Osteocyte (in vitro differentiated cells): Measurements from ENCODE around the gene SMAD3. TPM values are rescaled to one million over a fixed set of nuclear protein-coding genes. Genes with fewer than 3 reads are reported as not detected.
A peak's percentile ranks its signal among the peaks of the same experiment; 100 is the strongest.

Experiments used
- DNase-seq: peaks from one replicate; pipeline ENCODE4 v3.0.0; 2021; ENCODE audit warnings: mixed read lengths; ENCODE audit not compliant: unreplicated experiment; ENCODE audit errors: extremely low spot score
- H3K27ac Mint-ChIP-seq: one replicate; pipeline ENCODE4 v1.8.0; 2021; ENCODE audit warnings: mild to moderate bottlenecking, mixed read lengths; ENCODE audit not compliant: unreplicated experiment
- H3K27me3 Mint-ChIP-seq: one replicate; pipeline ENCODE4 v1.8.0; 2021; ENCODE audit warnings: mixed read lengths; ENCODE audit not compliant: unreplicated experiment
- H3K36me3 Mint-ChIP-seq: one replicate; pipeline ENCODE4 v1.8.0; 2021; ENCODE audit warnings: mixed read lengths; ENCODE audit not compliant: unreplicated experiment
- H3K4me1 Mint-ChIP-seq: one replicate; pipeline ENCODE4 v1.8.0; 2021; ENCODE audit warnings: mixed read lengths; ENCODE audit not compliant: unreplicated experiment
- H3K4me3 Mint-ChIP-seq: one replicate; pipeline ENCODE4 v1.8.0; 2021; ENCODE audit warnings: mild to moderate bottlenecking, moderate library complexity, mixed read lengths; ENCODE audit not compliant: unreplicated experiment
- H3K9me3 Mint-ChIP-seq: one replicate; pipeline ENCODE4 v1.8.0; 2021; ENCODE audit warnings: mixed read lengths; ENCODE audit not compliant: unreplicated experiment
- CTCF ChIP-seq: fragments of 200-600 bp; sonication (generic); IDR thresholded peaks from 2 replicates; pipeline ENCODE4 v1.5.0; 2021; ENCODE audit warnings: antibody characterized with exemption, mild to moderate bottlenecking, moderate library complexity
- total RNA-seq: library from RNA; stranded (reverse); gene quantifications from 2 replicates; pipeline ENCODE4 v1.2.1, GENCODE V29; 2021

Gene SMAD3
- total RNA-seq, 1 donor from 2014 or later, result 39.7 TPM

GRCh38 chr15:67228286-67228685 lies 162.9 kb downstream of the SMAD3 start:
- TF ChIP-seq CTCF, result no peak
- H3K27ac Mint-ChIP-seq, result no peak overlapping the region
- no peaks in the 10 kb centered on the region for H3K4me1 Mint-ChIP-seq
- no peaks in the 10 kb centered on the region for H3K27me3 Mint-ChIP-seq
- no peaks in the 10 kb centered on the region for H3K9me3 Mint-ChIP-seq
- H3K4me3 Mint-ChIP-seq, result no peak overlapping the region
- peaks cover 48% of the 10 kb centered on the region for H3K36me3 Mint-ChIP-seq
- no peak for DNase-seq

- Mint-ChIP-seq H3K9me3 (no peaks in the 10 kb centered on the region), H3K36me3 (peaks cover 52% of the 10 kb centered on the region), H3K4me3 (no peak overlapping the region), H3K4me1 (peaks cover 6% of the 10 kb centered on the region), H3K27me3 (no peaks in the 10 kb centered on the region), H3K27ac (no peak overlapping the region)
- TF ChIP-seq CTCF, result no peak
- no peak for DNase-seq
Measured at GRCh38 chr15:67230504-67230903, 165.1 kb downstream of the SMAD3 start.

- peaks cover 21% of the 10 kb centered on the region for H3K4me1 Mint-ChIP-seq
Measured at GRCh38 chr15:67232591-67232990, 167.2 kb downstream of the SMAD3 start.

GRCh38 chr15:67240235-67241131 lies 175.1 kb downstream of the SMAD3 start:
- Mint-ChIP-seq H3K9me3 (peaks cover 7% of the 10 kb centered on the region), H3K27ac (peak overlapping the region; percentile 24), H3K27me3 (no peaks in the 10 kb centered on the region), H3K4me3 (no peak overlapping the region), H3K4me1 (peaks cover 59% of the 10 kb centered on the region), H3K36me3 (peaks cover 8% of the 10 kb centered on the region)
- no peak for DNase-seq
- TF ChIP-seq CTCF, result peak; percentile 38

More at GRCh38 chr15:67232591-67232990, 167.2 kb downstream of the SMAD3 start:
- TF ChIP-seq CTCF, result no peak
- Mint-ChIP-seq H3K27me3 (no peaks in the 10 kb centered on the region), H3K27ac (no peak overlapping the region), H3K4me3 (no peak overlapping the region), H3K36me3 (peaks cover 42% of the 10 kb centered on the region), H3K9me3 (no peaks in the 10 kb centered on the region)
- no peak for DNase-seq

GRCh38 chr15:67241132-67241855 lies 175.9 kb downstream of the SMAD3 start:
- DNase-seq, result no peak
- Mint-ChIP-seq H3K9me3 (peaks cover 11% of the 10 kb centered on the region), H3K4me3 (no peak overlapping the region), H3K36me3 (peaks cover 14% of the 10 kb centered on the region), H3K27ac (peak overlapping the region; percentile 24), H3K4me1 (peaks cover 54% of the 10 kb centered on the region), H3K27me3 (no peaks in the 10 kb centered on the region)
- no peak for TF ChIP-seq CTCF
